GM23248 (cell line): Measurements from ENCODE around the gene PCCA. TPM values are rescaled to one million over a fixed set of nuclear protein-coding genes. Genes with fewer than 3 reads are reported as not detected.

Experiments
- DNase-seq: peaks from one replicate; pipeline ENCODE4 v3.0.0-alpha.2; 2015
- H2AFZ ChIP-seq: fragments of 200-600 bp; sonication (generic); 2 replicates; pipeline ENCODE4 v1.6.1; 2016; ENCODE audit warnings: antibody characterized with exemption
- H3F3A ChIP-seq: fragments of 200-600 bp; sonication (generic); 2 replicates; pipeline ENCODE4 v1.6.1; 2016; ENCODE audit warnings: mild to moderate bottlenecking, antibody characterized with exemption, mixed run types; ENCODE audit not compliant: insufficient read depth
- H3K27ac ChIP-seq: fragments of 200-600 bp; sonication (generic); 2 replicates; pipeline ENCODE4 v1.5.1; 2016; ENCODE audit warnings: mild to moderate bottlenecking
- H3K27me3 ChIP-seq: fragments of 200-600 bp; sonication (generic); replicated peaks from 2 replicates; pipeline ENCODE4 v1.6.1; 2016; ENCODE audit warnings: mild to moderate bottlenecking; ENCODE audit not compliant: insufficient read depth
- H3K36me3 ChIP-seq: fragments of 200-600 bp; sonication (generic); 2 replicates; pipeline ENCODE4 v1.6.1; 2016; ENCODE audit warnings: low read depth, mild to moderate bottlenecking
- H3K4me1 ChIP-seq: fragments of 200-600 bp; sonication (generic); 2 replicates; pipeline ENCODE4 v1.6.1; 2016; ENCODE audit warnings: mild to moderate bottlenecking; ENCODE audit not compliant: insufficient read depth
- H3K4me2 ChIP-seq: fragments of 200-600 bp; sonication (generic); one replicate; pipeline ENCODE4 v1.6.1; 2016; ENCODE audit warnings: mild to moderate bottlenecking; ENCODE audit not compliant: unreplicated experiment
- H3K4me3 ChIP-seq: fragments of 200-600 bp; sonication (generic); 2 replicates; pipeline ENCODE4 v1.5.1; 2016; ENCODE audit warnings: mild to moderate bottlenecking
- H3K79me2 ChIP-seq: fragments of 200-600 bp; sonication (generic); 2 replicates; pipeline ENCODE4 v1.6.1; 2016; ENCODE audit warnings: mild to moderate bottlenecking; ENCODE audit not compliant: insufficient read depth
- H3K9ac ChIP-seq: fragments of 200-600 bp; sonication (generic); 2 replicates; pipeline ENCODE4 v1.6.1; 2016; ENCODE audit warnings: mild to moderate bottlenecking
- H3K9me2 ChIP-seq: fragments of 200-600 bp; sonication (generic); 2 replicates; pipeline ENCODE4 v1.6.1; 2016; ENCODE audit warnings: mixed run types, mild to moderate bottlenecking, moderate library complexity; ENCODE audit not compliant: insufficient read depth
- H3K9me3 ChIP-seq: fragments of 200-600 bp; sonication (generic); one replicate; pipeline ENCODE4 v1.6.1; 2017; ENCODE audit warnings: low read depth
- H4K20me1 ChIP-seq: fragments of 200-600 bp; sonication (generic); 2 replicates; pipeline ENCODE4 v1.6.0; 2016; ENCODE audit not compliant: insufficient read depth
- EZH2 ChIP-seq: fragments of 200-600 bp; sonication (generic); IDR thresholded peaks from 2 replicates; pipeline ENCODE4 v1.6.1; 2018; ENCODE audit warnings: antibody characterized with exemption, mild to moderate bottlenecking; ENCODE audit not compliant: insufficient read depth, poor library complexity, severe bottlenecking
- EZH2phosphoT487 ChIP-seq: fragments of 200-600 bp; sonication (generic); IDR thresholded peaks from 2 replicates; pipeline ENCODE4 v1.6.1; 2018; ENCODE audit warnings: antibody characterized with exemption, moderate library complexity, mild to moderate bottlenecking, low read depth; ENCODE audit not compliant: insufficient read depth
- WGBS, 2 experiments: methylation state at CpG; one replicate each; pipeline ENCODE4 v1.1.6; 2015 to 2017; ENCODE audit warnings: low lambda C conversion rate in 2 of 2, low coverage in 1 of 2; ENCODE audit errors: missing lambda C conversion rate in 2 of 2; 5-methylcytosine and 5-hydroxymethylcytosine counted together
- in situ Hi-C: fragments of 300-500 bp; cut with MboI; formaldehyde crosslinking; loops from 2 replicates; pipeline ENCODE4 v1.15.0; 2020
- polyA plus RNA-seq: library from polyadenylated mRNA; unstranded; fragments of >200 nt; fragmentation: Nextera tagmentation; extraction: Ambion mirVana; gene quantifications from 2 replicates; pipeline ENCODE4 v1.2.1, GENCODE V29; 2016
- total RNA-seq: library from RNA; depleted of rRNA; stranded (reverse); fragments of >200 nt; shearing (Covaris generic); gene quantifications from 2 replicates; pipeline ENCODE4 v1.2.3, GENCODE V29; 2014

PCCA gene
- total and polyA plus RNA-seq, 2 experiments from 2014 or later: 9.1 to 9.6 TPM

GRCh38 chr13:100459747-100460146 is 370.9 kb downstream of the PCCA start:
- no peaks in the 10 kb centered on the region for H3F3A ChIP-seq
- WGBS, 2 experiments: 94 to 98% methylated on average over 5 of the region's 5 CpGs
- TF ChIP-seq EZH2 (no peak), EZH2phosphoT487 (no peak)

DNA sequence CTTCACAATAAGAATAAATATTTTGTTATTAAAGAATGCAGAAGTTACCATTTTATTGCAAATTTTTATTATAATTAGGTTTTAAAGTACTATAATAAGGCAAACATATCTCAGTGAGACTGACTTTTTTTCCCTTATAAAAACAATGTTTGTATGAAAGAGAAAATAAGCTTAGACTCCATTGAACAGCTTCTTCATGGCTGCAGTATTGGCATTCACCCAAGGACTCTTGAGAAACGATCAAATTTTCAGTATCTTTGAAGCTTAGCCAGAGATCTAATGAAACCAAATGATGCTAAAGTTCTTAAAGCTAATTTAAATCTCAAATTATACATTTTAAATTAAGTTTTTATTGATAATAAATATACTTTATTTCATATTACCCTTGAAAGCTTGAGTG is 371.4 kb downstream of the PCCA start:
- H3K4me1 ChIP-seq: peaks cover 6% of the 10 kb centered on the region; the same call in 1 of the 2 replicates
- DNase-seq: no peak
- WGBS, 2 experiments: 7 to 13% methylated on average over 1 of the region's 1 CpG
- TF ChIP-seq EZH2 (no peak), EZH2phosphoT487 (no peak)
- H3K4me3 ChIP-seq: no peak overlapping the region
- no peaks in the 10 kb centered on the region for H3K27me3 ChIP-seq
- no peak overlapping the region for H3K4me2 ChIP-seq
- no peak overlapping the region for H3K27ac ChIP-seq
- H4K20me1 ChIP-seq: no peaks in the 10 kb centered on the region
- H3K9ac ChIP-seq: no peak overlapping the region
- in situ Hi-C loops: no loop called here
- H3K36me3 ChIP-seq: no peaks in the 10 kb centered on the region
- H3F3A ChIP-seq: no peaks in the 10 kb centered on the region
- no peaks in the 10 kb centered on the region for H3K9me2 ChIP-seq
- H2AFZ ChIP-seq: no peak overlapping the region
- H3K9me3 ChIP-seq: no peaks in the 10 kb centered on the region
- no peaks in the 10 kb centered on the region for H3K79me2 ChIP-seq

More at GRCh38 chr13:100459747-100460146, 370.9 kb downstream of the PCCA start:
- no peak for DNase-seq
- no peaks in the 10 kb centered on the region for H3K79me2 ChIP-seq
- no peak overlapping the region for H3K4me3 ChIP-seq
- no peaks in the 10 kb centered on the region for H3K27me3 ChIP-seq
- H3K9me2 ChIP-seq: no peaks in the 10 kb centered on the region
- peaks cover 6% of the 10 kb centered on the region; the same call in 1 of the 2 replicates for H3K4me1 ChIP-seq
- H2AFZ ChIP-seq: no peak overlapping the region
- no peak overlapping the region for H3K4me2 ChIP-seq
- no peaks in the 10 kb centered on the region for H3K9me3 ChIP-seq
- no peaks in the 10 kb centered on the region for H4K20me1 ChIP-seq
- H3K36me3 ChIP-seq: no peaks in the 10 kb centered on the region
- in situ Hi-C loops: no loop called here
- H3K9ac ChIP-seq: no peak overlapping the region
- H3K27ac ChIP-seq: no peak overlapping the region

DNA sequence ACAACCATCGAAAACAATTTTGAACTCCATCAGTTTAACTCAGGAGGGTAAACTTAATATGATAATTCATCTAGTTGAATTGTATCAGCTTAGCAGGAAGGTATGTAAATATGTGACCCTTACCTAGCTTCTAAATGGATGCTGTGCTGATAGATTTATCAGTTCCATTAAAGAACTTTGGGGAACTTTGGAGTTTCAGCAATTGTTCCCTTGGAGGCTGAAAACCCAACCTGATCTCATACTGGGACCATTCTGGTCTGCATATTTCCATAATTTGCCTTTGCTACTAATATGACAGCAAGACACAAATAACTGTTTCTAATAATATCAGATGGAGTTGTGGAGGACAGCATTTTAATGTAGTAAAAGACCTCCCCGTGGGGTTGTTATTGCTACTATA is 371.9 kb downstream of the PCCA start:
- no peaks in the 10 kb centered on the region for H3K79me2 ChIP-seq
- DNase-seq: no peak
- H3F3A ChIP-seq: no peaks in the 10 kb centered on the region
- no peaks in the 10 kb centered on the region for H4K20me1 ChIP-seq
- H3K27ac ChIP-seq: no peak overlapping the region
- peaks cover 6% of the 10 kb centered on the region; the same call in 1 of the 2 replicates for H3K4me1 ChIP-seq
- H3K9ac ChIP-seq: no peak overlapping the region
- WGBS, 2 experiments: 57 to 65% methylated on average over 2 of the region's 2 CpGs
- no peaks in the 10 kb centered on the region for H3K9me2 ChIP-seq
- H2AFZ ChIP-seq: no peak overlapping the region
- no peaks in the 10 kb centered on the region for H3K9me3 ChIP-seq
- no peak overlapping the region for H3K4me3 ChIP-seq
- no peak for TF ChIP-seq EZH2
- H3K36me3 ChIP-seq: no peaks in the 10 kb centered on the region
- no peaks in the 10 kb centered on the region for H3K27me3 ChIP-seq
- in situ Hi-C loops: no loop called here
- no peak overlapping the region for H3K4me2 ChIP-seq

DNA sequence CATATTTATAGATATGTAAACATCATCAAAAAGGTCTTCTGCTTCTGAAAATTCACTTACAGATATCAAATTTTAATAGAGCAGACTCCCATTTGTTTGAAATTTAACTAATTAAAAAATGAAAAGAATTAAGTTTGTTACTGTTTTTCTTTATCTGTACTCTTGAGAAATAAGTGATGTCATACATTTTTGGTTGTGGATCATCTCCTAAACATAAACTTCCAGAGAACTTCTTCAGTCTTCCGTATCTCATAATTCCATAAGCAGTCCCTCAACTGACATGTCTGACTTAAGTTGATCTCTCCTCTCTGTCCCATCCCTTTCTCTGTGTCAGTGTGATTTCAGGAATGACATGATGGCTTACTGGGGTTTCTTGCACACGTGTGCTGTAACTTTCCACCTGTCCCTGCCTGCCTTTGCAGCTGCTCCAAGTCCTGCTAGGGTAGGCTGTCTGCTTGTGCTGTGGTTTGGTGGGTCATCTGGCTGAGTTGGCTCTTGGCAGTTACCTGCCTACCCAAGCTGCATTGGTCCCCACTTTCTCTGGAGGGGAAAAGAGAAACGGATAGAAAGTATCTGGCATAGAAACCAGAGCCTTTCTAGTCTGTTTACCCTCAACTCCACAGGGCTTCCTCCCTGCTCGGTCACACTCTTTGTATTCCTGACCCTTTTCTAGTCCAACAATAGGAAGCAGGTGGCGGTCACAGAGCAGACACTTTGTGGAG is 372.6 kb downstream of the PCCA start:
- in situ Hi-C loops: no loop called here

GRCh38 chr13:100464006-100464405 is 375.1 kb downstream of the PCCA start:
- H3K36me3 ChIP-seq: no peaks in the 10 kb centered on the region
- H3K4me1 ChIP-seq: peaks cover 6% of the 10 kb centered on the region; the same call in 1 of the 2 replicates
- 49 to 52% methylated on average over 4 of the region's 4 CpGs for WGBS, 2 experiments
- no peak overlapping the region for H3K4me3 ChIP-seq
- H3K9ac ChIP-seq: no peak overlapping the region
- H3K27me3 ChIP-seq: no peaks in the 10 kb centered on the region
- no peak overlapping the region for H2AFZ ChIP-seq
- H3K79me2 ChIP-seq: no peaks in the 10 kb centered on the region
- no peaks in the 10 kb centered on the region for H3K9me3 ChIP-seq
- no peak overlapping the region for H3K4me2 ChIP-seq
- H3F3A ChIP-seq: no peaks in the 10 kb centered on the region
- H4K20me1 ChIP-seq: no peaks in the 10 kb centered on the region
- no peak overlapping the region for H3K27ac ChIP-seq
- TF ChIP-seq EZH2phosphoT487 (no peak), EZH2 (no peak)
- in situ Hi-C loops: no loop called here
- H3K9me2 ChIP-seq: no peaks in the 10 kb centered on the region
- DNase-seq: no peak

More for the DNA sequence above, 372.6 kb downstream of the PCCA start:
- Histone ChIP-seq H3K27me3 (no peaks in the 10 kb centered on the region), H3K9me3 (no peaks in the 10 kb centered on the region), H3K9me2 (no peaks in the 10 kb centered on the region), H3K4me3 (no peak overlapping the region), H3K27ac (no peak overlapping the region), H4K20me1 (no peaks in the 10 kb centered on the region), H3K4me1 (peaks cover 6% of the 10 kb centered on the region; the same call in 1 of the 2 replicates), H3K9ac (no peak overlapping the region), H3K36me3 (no peaks in the 10 kb centered on the region), H2AFZ (no peak overlapping the region), H3K4me2 (no peak overlapping the region), H3F3A (no peaks in the 10 kb centered on the region), H3K79me2 (no peaks in the 10 kb centered on the region)
- no peak for DNase-seq
- WGBS, 2 experiments: 82 to 86% methylated on average over 5 of the region's 5 CpGs
- TF ChIP-seq EZH2phosphoT487 (no peak), EZH2 (no peak)
